NCI-H1417 (cell line): ENCODE results near the gene LRRC57.

Experiments used
- DNase-seq, 3 experiments: peaks; one replicate each; lab custom pipeline; 2025; lab: John Stamatoyannopoulos, UW

LRRC57 gene

DNA sequence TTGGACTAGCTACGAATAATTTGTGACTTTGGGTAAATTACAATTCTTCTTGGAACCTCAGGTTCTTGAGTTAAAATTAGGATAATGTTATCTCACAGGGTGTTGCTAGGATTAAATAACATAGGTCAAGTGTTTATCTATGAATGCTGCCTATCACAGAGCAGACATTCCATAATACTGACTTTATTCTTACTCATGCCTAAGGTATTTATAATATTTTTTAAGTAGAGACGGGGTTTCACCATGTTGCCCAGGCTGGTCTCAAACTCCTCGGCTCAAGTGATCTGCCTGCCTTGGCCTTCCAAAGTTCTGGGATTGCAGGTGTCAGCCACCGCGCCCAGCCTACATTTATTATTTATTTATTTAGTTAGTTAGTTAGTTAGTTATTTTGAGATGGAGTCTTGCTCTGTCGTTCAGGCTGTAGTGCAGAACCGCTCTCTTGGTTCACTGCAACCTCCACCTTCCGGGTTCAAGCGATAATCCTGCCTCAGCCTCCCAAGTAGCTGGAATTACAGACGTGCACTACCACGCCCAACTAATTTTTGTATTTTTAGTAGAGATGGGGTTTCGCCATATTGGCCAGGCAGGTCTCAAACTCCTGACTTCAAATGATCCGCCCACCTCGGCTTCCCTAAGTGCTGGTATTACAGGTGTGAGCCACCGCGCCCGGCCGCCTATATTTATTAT, 56.9 kb downstream of the LRRC57 start:
- DNase-seq, result no peak

- peak; percentile 79 to 89 (median 83) for DNase-seq
These were observed 57.7 kb downstream of the LRRC57 start, which contains the start of gene ZNF106 for GRCh38 chr15:42490671-42491538. Gene ZNF106, minus strand, starts transcription at chr15:42491141. Its CDS starts 18,852 bp downstream, at chr15:42472289.

DNA sequence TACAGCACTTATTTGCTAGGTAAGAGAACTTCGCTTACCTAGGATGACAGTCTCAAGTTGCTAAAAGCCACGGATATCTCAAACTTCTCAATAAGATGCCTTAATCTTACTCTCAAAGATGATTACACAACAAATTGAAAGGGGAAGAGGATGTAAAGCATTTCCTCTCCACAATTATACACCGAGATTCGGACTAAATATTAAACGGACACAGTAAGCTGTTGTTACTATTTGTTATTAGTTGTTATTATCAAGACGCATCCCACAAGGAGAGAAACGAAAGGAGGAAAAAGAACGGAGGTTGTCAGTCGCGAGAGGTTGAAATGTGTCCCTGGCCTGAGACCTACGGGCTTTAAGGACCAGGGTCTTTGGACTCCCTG, 58.3 kb downstream of the LRRC57 start:
- no peak for DNase-seq
